OCI-LY3 (cell line): Measurements from ENCODE around the gene MMP14.

Experiments
- EZH2phosphoT487 ChIP-seq: fragments of 200-600 bp; shearing (Covaris generic); IDR thresholded peaks from 2 replicates; pipeline ENCODE4 v1.6.1; 2018; ENCODE audit warnings: antibody characterized with exemption, mixed run types, low read depth
- TF ChIP-seq, protein P1 (sequence below): fragments of 200-600, 300-600 bp; sonication (generic); IDR thresholded peaks from 2 replicates; pipeline ENCODE4 v1.5.1; 2014; ENCODE audit warnings: antibody characterized with exemption, low read length, low read depth

DNA sequence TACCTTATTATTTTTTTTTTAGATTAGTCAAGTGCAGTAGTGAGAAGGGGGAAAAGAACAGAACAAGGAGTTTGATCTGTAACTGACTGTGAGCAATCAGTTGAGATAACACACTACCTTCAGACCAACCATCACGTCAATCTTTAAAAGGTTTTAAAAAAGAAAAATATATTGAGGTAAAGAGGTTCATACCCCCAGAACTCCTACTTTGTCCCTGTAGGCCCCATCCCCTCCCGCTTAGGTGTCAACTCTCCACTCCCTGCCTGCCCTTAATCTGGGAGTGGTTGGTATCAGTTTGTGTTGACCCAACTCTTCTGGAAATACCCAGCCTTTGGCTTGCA, 16.2 kb downstream of the MMP14 start:
- TF ChIP-seq, protein P1, sequence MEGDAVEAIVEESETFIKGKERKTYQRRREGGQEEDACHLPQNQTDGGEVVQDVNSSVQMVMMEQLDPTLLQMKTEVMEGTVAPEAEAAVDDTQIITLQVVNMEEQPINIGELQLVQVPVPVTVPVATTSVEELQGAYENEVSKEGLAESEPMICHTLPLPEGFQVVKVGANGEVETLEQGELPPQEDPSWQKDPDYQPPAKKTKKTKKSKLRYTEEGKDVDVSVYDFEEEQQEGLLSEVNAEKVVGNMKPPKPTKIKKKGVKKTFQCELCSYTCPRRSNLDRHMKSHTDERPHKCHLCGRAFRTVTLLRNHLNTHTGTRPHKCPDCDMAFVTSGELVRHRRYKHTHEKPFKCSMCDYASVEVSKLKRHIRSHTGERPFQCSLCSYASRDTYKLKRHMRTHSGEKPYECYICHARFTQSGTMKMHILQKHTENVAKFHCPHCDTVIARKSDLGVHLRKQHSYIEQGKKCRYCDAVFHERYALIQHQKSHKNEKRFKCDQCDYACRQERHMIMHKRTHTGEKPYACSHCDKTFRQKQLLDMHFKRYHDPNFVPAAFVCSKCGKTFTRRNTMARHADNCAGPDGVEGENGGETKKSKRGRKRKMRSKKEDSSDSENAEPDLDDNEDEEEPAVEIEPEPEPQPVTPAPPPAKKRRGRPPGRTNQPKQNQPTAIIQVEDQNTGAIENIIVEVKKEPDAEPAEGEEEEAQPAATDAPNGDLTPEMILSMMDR = no peak
- no peak for TF ChIP-seq EZH2phosphoT487
